ENCODE results near the gene FTL. TPM values are rescaled to one million over a fixed set of nuclear protein-coding genes. Genes with fewer than 3 reads are reported as not detected.

Gene FTL
- total RNA-seq, 1 experiment from 2014 or later: 1,245 TPM

GRCh38 chr19:48986211-48986610 lies 21.1 kb downstream of the FTL start:
- H3K4ac ChIP-seq (ENCODE audit: low read depth, low read length): no peak overlapping the region
- no CpG with 5 or more reads among the region's 3 CpGs for WGBS (ENCODE audit: extremely low coverage, insufficient read length, low lambda C conversion rate)

More at GRCh38 chr19:48986211-48986610, 21.1 kb downstream of the FTL start:
- Histone ChIP-seq H3K4me1 (ENCODE audit: insufficient read depth, low read length) (no peaks in the 10 kb centered on the region), H2AFZ (ENCODE audit: low read length) (no peak overlapping the region), H3K23ac (ENCODE audit: insufficient read length, low read depth, low read length) (no peak overlapping the region), H3K9me3 (ENCODE audit: control insufficient read depth, low read depth, low read length) (no peaks in the 10 kb centered on the region), H3K18ac (ENCODE audit: insufficient read length, low read depth, low read length) (no peak overlapping the region), H3K23me2 (ENCODE audit: insufficient read length, low read depth, low read length, poor library complexity, severe bottlenecking) (no peaks in the 10 kb centered on the region), H3K14ac (ENCODE audit: insufficient read depth, low read length) (no peak overlapping the region), H4K5ac (ENCODE audit: insufficient read length, low read depth, low read length) (no peak overlapping the region), H3K27ac (ENCODE audit: insufficient read length, low read depth, low read length) (no peak overlapping the region), H4K91ac (ENCODE audit: insufficient read length, low read depth, low read length) (no peak overlapping the region), H3K4me2 (ENCODE audit: insufficient read depth, insufficient read length, low read length) (no peak overlapping the region), H4K8ac (replicated peaks; ENCODE audit: insufficient read length, low read depth, low read length) (no peak overlapping the region), H2BK120ac (ENCODE audit: low read depth, low read length, poor library complexity, severe bottlenecking) (no peak overlapping the region), H3K9ac (ENCODE audit: extremely low read depth, insufficient read length, low read length) (no peak overlapping the region), H2BK5ac (ENCODE audit: insufficient read length, low read length) (no peak overlapping the region), H2BK20ac (ENCODE audit: low read depth, low read length, poor library complexity, severe bottlenecking) (no peak overlapping the region), H2BK15ac (ENCODE audit: low read depth, low read length) (no peak overlapping the region), H3K79me1 (ENCODE audit: insufficient read depth, low read depth, low read length, poor library complexity, severe bottlenecking) (no peaks in the 10 kb centered on the region), H3K27me3 (ENCODE audit: insufficient read depth, low read length) (no peaks in the 10 kb centered on the region), H2BK12ac (ENCODE audit: insufficient read length, low read depth, low read length) (no peak overlapping the region), H3T11ph (ENCODE audit: low read length) (no peak overlapping the region), H2AK5ac (ENCODE audit: insufficient read length, low read length) (no peak overlapping the region), H3K56ac (ENCODE audit: insufficient read length, low read depth, low read length) (no peak overlapping the region), H3K79me2 (ENCODE audit: insufficient read depth, low read length) (no peaks in the 10 kb centered on the region; the same call in 1 of the 2 replicates), H4K20me1 (ENCODE audit: control insufficient read depth, insufficient read depth, insufficient read length) (no peaks in the 10 kb centered on the region)
- Mint-ChIP-seq H3K4me3 (no peak overlapping the region), H3K36me3 (ENCODE audit: insufficient read depth in 1 of 3, low read depth in 3 of 3) (peaks cover 29 to 75% (median 70%) of the 10 kb centered on the region in 3 experiments), H3K9me3 (no peaks in the 10 kb centered on the region; a peak in 1 of 5 replicates), H3K27ac (no peak overlapping the region), H3K4me1 (peaks cover 12 to 13% of the 10 kb centered on the region in 2 experiments), H3K27me3 (ENCODE audit: low read depth) (no peaks in the 10 kb centered on the region)
- no peak for TF ChIP-seq CTCF (conservative IDR thresholded peaks at IDR 0.05)
- DNase-seq: no peak

Data from H9 (cell line).